ENCODE measurements around the gene WSB2.
"Not testable (repeated sequence)": the region's sequence is repeated elsewhere in the genome, so short reads cannot be mapped to it uniquely, and the experiment has no call there.

WSB2 gene

GRCh38 chr12:118036672-118037411 is 24.1 kb downstream of the WSB2 start:
- in situ Hi-C loops (cut with MboI; ENCODE audit: low sequenced_read_pairs) = no loop called here

DNA sequence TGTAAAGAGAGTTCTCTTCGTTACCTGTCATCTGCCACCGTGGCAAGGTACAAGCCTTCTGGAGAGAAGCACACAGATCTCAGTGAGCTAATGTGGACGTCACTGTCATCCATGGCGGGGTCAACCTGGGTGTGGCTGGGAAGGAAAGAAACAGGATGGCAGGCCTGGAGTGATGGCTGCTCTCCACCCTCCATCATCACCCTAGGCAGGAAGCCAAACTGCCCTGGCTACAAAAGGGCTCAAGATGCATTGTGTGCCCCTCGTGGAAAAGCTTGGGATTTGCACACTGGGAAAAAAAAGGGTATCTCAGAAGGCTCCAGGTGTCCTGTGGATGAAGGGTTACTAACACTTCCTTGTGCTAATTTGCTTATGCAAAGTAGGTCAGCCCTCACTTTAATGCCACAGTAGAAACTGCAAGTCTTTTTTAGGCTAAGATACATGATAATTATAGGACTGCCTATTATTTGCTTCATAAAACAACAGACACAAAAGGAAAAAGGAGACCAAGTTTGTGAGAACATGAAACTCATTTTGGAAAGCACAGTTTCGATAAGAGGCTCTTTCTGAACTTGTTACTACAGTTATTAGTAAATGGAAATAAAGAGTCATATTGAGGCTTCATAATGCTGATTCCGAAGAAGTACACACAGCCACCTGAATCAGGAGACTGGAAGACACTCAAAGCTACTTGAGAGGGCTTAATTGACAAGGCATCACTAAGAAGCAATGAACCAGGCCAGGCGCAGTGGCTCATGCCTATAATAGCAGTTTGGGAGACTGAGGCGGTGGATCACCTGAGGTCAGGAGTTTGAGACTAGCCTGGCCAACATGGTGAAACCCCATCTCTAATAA is 25.6 kb downstream of the WSB2 start:
- in situ Hi-C loops (cut with MboI; ENCODE audit: low sequenced_read_pairs) = no loop called here

DNA sequence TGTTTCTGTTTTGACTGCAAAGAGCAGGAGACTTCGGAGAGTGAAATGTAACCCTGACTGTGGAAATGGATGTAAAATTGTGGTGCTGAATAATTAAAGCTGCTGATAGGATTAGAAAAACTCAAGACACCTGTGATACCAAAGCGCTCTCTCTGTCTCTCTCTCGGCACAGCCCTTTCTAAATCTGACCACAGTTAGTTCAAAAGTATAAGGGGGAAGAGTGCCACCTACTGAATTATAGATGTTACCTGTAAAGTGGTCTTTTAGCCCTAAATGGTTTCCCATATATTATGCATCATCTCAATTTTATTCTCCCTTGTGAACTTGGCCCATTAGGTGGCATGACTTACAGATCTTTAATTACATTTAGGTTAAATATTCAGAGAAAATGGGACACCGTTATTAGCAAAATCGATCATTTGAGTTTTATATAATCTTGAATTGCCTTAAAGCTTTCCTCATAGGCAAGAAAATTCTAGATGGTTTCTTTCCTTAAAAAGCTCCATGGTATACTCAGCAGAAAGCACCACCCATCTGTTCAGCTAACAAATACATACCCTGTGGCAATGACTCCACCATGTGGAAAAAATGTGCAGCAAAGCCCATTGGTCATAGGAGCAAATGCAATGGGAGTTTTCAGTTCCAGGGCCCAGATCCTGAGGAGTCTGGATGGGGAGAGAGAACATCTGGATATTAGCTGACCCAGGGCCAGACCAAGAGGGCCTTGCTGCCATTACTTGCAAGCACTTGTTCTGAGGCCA is 26.4 kb downstream of the WSB2 start:
- in situ Hi-C loops (cut with MboI; ENCODE audit: low sequenced_read_pairs) = no loop called here

- in situ Hi-C loops (cut with MboI; ENCODE audit: low sequenced_read_pairs) = no loop called here
Observed at GRCh38 chr12:118033902-118034301, 27.1 kb downstream of the WSB2 start.

- in situ Hi-C loops (cut with MboI; ENCODE audit: low sequenced_read_pairs) = no loop called here
Observed at GRCh38 chr12:118033323-118033722, 27.7 kb downstream of the WSB2 start.

DNA sequence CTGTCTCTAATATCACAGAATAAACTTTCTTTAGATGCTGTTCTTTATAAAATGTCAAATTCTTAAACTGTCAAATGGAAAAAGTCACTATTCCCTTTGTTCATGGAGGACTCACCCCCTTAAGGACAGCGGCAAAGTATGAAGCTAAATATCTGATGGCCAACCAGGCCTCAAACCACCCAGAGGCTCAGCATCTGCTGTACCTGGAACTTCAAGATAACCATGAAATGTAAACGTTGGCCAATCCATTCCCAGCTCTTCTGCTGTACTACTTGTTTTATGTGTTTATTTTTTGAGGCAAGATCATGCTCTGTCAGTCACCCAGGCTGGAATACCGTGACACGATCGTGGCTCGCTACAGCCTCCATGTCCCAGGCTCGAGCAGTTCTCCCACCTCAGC is 28.8 kb downstream of the WSB2 start:
- in situ Hi-C loops (cut with MboI; ENCODE audit: low sequenced_read_pairs) = no loop called here

DNA sequence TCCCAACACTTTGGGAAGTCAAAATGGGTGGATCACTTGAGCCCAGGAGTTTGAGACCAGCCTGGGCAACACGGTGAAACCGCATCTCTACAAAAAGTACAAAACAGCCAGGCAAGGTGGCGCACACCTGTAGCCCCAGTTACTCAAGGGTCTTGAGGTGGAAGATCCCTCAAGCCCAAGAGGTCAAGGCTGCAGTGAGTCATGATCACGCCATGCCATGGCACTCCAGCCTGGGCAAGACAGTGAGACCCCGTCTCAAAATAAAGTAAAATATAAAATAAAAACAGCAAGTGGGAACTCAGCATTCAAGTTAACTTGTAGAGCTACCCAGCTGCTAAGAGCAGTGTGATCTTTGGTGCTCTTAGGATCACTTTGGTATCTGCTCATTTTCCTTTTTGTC is 31.8 kb downstream of the WSB2 start:
- in situ Hi-C loops (cut with MboI; ENCODE audit: low sequenced_read_pairs) = no loop called here

DNA sequence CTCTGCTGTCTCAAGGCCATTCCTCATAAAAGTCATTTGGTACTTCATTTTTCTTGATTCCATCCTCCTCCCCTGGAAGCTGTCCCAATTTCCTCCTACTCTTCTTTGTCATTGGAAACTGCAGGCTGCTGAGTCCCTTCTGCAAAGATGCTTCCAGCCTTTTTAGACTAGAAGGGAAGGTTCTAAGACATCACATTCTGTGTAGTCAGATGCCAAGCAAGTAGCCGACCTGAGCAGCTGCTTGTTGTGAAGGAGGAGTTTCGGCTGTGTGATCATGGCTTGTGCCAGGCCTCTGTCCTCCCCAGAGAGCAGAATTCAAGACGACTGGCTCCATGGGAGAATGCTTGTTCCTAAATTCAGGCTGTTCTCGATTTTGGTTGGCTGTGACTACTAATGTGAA is 35.8 kb downstream of the WSB2 start:
- in situ Hi-C loops (cut with MboI; ENCODE audit: low sequenced_read_pairs) = no loop called here

GRCh38 chr12:118023301-118023860 is 37.6 kb downstream of the WSB2 start:
- in situ Hi-C loops (cut with MboI; ENCODE audit: low sequenced_read_pairs) = no loop called here

DNA sequence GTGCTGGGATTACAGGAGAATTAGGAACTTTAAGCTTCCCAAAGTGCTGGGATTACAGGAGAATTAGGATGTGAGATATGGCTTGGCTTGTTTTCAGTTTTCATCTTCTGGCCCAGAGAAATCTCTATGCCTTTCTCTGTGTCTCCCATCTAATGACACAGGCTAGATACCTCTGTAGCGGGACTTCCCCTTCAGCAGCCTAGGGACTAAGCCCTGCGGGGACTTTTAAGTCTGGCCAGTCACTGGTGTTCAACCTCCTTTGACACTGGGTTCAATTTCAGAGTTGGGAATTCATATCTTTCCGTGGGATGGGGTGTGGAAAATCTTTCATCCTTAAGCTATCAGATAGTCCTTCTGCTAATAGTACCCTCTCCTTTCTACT is 38.3 kb downstream of the WSB2 start:
- in situ Hi-C loops (cut with MboI; ENCODE audit: low sequenced_read_pairs) = no loop called here

GRCh38 chr12:118022097-118022727 is 38.8 kb downstream of the WSB2 start:
- in situ Hi-C loops (cut with MboI; ENCODE audit: low sequenced_read_pairs) = not testable (repeated sequence)

- in situ Hi-C loops (cut with MboI; ENCODE audit: low sequenced_read_pairs) = no loop called here
Observed at GRCh38 chr12:118020036-118020435, 40.9 kb downstream of the WSB2 start.

GRCh38 chr12:118017926-118018325 is 43.1 kb downstream of the WSB2 start:
- in situ Hi-C loops (cut with MboI; ENCODE audit: low sequenced_read_pairs) = no loop called here

GRCh38 chr12:118016424-118017264 is 44.3 kb downstream of the WSB2 start, which contains the start of gene RFC5:
Gene RFC5 (plus strand): TSS chr12:118016703. CDS start chr12:118016828, 125 bp downstream.
- in situ Hi-C loops (cut with MboI; ENCODE audit: low sequenced_read_pairs) = no loop called here

- in situ Hi-C loops (cut with MboI; ENCODE audit: low sequenced_read_pairs) = no loop called here
Observed at GRCh38 chr12:118015944-118016343, 45.0 kb downstream of the WSB2 start.

- in situ Hi-C loops (cut with MboI; ENCODE audit: low sequenced_read_pairs) = no loop called here
Observed at GRCh38 chr12:118015306-118015705, 45.7 kb downstream of the WSB2 start.

DNA sequence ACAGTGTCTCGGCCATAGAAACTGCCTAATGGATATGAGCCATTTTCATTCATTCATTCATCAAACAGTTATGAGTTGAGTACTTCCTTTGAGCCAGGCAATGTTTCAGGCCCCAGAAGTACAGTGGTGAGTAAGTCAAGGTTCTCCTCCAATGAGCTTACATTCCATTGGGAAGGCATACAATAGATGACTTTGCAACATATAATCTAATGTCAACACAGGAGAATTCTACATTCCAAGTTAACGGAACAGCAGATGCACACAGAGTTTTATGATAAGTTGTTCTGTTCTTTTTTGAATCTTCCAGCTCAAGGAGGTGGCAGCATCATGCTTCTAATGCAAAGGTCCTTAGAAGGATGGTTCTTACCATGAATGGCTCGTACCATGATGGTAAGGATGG is 47.7 kb downstream of the WSB2 start:
- in situ Hi-C loops (cut with MboI; ENCODE audit: low sequenced_read_pairs) = no loop called here

GRCh38 chr12:118011961-118012360 is 49.0 kb downstream of the WSB2 start:
- in situ Hi-C loops (cut with MboI; ENCODE audit: low sequenced_read_pairs) = no loop called here

GRCh38 chr12:118011377-118011776 is 49.6 kb downstream of the WSB2 start:
- in situ Hi-C loops (cut with MboI; ENCODE audit: low sequenced_read_pairs) = no loop called here

DNA sequence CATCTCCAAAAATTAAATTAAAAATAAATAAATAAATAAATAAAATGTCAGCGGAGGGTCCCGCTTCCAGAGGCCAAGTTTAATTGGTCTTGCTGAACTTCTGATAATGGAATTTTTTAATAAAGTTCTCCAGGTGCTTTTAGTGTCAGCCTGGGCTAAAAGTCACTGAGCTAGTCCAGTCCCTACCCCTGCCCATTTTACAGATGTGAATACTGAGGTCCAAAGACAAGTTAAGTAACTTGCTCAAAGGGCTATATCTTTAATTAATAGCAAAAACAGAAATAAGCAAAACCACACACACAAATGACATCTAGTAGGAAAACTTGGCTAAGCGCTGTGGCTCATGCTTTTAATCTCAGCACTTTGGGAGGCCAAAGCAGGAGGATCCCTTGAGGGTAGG is 50.1 kb downstream of the WSB2 start:
- in situ Hi-C loops (cut with MboI; ENCODE audit: low sequenced_read_pairs) = no loop called here

Measured in HL-60/S4 (cell line).